Measurements from ENCODE around the gene PSENEN. TPM values are rescaled to one million over a fixed set of nuclear protein-coding genes. Genes with fewer than 3 reads are reported as not detected.

PSENEN gene
- total and polyA plus RNA-seq, 2 of the 8 experiments (the other 6 are each of a cell fraction or from before 2014, with no cell fraction given) = 66.7 to 75.3 TPM

DNA sequence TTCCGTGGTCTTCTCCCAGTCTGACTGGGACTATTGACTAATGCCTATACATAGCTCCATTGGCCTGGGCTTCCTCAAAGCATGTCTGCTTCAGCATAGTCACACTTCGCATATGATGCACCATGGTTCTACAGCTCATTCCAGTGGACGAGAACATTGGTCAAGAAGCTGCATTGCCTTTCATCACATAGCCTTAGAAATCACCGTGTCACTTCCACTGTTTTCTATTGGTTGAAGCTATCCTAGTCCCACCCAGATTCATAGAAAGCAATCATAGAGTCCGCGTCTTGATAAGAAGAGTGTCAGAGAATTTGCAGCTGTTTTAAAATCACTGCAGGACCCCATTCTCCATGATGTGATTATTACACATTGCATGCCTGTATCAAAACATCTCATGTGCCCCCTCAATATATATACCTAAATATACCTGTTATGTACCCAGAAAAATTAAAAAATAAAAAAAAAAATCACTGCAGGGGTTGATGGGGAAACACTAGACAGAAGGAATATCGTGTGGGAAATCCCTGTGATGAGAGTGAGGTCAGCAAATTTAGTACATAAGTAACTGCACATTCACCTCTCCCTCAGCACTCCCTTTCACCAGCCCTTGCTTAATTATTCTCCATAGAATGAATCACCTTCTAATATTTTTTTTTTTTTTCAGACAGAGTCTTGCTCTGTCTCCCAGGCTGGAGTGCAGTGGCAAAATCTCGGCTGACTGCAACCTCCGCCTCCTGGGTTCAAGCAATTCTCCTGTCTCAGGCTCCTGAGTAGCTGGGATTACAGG lies 27.8 kb downstream of the PSENEN start (continued):
- TF ChIP-seq, protein P1, sequence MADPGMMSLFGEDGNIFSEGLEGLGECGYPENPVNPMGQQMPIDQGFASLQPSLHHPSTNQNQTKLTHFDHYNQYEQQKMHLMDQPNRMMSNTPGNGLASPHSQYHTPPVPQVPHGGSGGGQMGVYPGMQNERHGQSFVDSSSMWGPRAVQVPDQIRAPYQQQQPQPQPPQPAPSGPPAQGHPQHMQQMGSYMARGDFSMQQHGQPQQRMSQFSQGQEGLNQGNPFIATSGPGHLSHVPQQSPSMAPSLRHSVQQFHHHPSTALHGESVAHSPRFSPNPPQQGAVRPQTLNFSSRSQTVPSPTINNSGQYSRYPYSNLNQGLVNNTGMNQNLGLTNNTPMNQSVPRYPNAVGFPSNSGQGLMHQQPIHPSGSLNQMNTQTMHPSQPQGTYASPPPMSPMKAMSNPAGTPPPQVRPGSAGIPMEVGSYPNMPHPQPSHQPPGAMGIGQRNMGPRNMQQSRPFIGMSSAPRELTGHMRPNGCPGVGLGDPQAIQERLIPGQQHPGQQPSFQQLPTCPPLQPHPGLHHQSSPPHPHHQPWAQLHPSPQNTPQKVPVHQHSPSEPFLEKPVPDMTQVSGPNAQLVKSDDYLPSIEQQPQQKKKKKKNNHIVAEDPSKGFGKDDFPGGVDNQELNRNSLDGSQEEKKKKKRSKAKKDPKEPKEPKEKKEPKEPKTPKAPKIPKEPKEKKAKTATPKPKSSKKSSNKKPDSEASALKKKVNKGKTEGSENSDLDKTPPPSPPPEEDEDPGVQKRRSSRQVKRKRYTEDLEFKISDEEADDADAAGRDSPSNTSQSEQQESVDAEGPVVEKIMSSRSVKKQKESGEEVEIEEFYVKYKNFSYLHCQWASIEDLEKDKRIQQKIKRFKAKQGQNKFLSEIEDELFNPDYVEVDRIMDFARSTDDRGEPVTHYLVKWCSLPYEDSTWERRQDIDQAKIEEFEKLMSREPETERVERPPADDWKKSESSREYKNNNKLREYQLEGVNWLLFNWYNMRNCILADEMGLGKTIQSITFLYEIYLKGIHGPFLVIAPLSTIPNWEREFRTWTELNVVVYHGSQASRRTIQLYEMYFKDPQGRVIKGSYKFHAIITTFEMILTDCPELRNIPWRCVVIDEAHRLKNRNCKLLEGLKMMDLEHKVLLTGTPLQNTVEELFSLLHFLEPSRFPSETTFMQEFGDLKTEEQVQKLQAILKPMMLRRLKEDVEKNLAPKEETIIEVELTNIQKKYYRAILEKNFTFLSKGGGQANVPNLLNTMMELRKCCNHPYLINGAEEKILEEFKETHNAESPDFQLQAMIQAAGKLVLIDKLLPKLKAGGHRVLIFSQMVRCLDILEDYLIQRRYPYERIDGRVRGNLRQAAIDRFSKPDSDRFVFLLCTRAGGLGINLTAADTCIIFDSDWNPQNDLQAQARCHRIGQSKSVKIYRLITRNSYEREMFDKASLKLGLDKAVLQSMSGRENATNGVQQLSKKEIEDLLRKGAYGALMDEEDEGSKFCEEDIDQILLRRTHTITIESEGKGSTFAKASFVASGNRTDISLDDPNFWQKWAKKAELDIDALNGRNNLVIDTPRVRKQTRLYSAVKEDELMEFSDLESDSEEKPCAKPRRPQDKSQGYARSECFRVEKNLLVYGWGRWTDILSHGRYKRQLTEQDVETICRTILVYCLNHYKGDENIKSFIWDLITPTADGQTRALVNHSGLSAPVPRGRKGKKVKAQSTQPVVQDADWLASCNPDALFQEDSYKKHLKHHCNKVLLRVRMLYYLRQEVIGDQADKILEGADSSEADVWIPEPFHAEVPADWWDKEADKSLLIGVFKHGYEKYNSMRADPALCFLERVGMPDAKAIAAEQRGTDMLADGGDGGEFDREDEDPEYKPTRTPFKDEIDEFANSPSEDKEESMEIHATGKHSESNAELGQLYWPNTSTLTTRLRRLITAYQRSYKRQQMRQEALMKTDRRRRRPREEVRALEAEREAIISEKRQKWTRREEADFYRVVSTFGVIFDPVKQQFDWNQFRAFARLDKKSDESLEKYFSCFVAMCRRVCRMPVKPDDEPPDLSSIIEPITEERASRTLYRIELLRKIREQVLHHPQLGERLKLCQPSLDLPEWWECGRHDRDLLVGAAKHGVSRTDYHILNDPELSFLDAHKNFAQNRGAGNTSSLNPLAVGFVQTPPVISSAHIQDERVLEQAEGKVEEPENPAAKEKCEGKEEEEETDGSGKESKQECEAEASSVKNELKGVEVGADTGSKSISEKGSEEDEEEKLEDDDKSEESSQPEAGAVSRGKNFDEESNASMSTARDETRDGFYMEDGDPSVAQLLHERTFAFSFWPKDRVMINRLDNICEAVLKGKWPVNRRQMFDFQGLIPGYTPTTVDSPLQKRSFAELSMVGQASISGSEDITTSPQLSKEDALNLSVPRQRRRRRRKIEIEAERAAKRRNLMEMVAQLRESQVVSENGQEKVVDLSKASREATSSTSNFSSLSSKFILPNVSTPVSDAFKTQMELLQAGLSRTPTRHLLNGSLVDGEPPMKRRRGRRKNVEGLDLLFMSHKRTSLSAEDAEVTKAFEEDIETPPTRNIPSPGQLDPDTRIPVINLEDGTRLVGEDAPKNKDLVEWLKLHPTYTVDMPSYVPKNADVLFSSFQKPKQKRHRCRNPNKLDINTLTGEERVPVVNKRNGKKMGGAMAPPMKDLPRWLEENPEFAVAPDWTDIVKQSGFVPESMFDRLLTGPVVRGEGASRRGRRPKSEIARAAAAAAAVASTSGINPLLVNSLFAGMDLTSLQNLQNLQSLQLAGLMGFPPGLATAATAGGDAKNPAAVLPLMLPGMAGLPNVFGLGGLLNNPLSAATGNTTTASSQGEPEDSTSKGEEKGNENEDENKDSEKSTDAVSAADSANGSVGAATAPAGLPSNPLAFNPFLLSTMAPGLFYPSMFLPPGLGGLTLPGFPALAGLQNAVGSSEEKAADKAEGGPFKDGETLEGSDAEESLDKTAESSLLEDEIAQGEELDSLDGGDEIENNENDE (IDR thresholded peaks at IDR 0.05; ENCODE audit: insufficient replicate concordance, low read length) = no peak
- TF ChIP-seq JUN (IDR thresholded peaks at IDR 0.05; ENCODE audit: low read depth, low read length) (no peak), EZH2 (IDR thresholded peaks at IDR 0.05; ENCODE audit: low read depth, low read length, severe bottlenecking) (no peak), RFX5 (IDR thresholded peaks at IDR 0.05; ENCODE audit: borderline replicate concordance, low read depth, low read length) (no peak), HDAC2 (IDR thresholded peaks at IDR 0.05; ENCODE audit: borderline replicate concordance in 1 of 2, low read depth in 2 of 2, low read length in 2 of 2) (no peak)
- TF ChIP-seq, protein P2, sequence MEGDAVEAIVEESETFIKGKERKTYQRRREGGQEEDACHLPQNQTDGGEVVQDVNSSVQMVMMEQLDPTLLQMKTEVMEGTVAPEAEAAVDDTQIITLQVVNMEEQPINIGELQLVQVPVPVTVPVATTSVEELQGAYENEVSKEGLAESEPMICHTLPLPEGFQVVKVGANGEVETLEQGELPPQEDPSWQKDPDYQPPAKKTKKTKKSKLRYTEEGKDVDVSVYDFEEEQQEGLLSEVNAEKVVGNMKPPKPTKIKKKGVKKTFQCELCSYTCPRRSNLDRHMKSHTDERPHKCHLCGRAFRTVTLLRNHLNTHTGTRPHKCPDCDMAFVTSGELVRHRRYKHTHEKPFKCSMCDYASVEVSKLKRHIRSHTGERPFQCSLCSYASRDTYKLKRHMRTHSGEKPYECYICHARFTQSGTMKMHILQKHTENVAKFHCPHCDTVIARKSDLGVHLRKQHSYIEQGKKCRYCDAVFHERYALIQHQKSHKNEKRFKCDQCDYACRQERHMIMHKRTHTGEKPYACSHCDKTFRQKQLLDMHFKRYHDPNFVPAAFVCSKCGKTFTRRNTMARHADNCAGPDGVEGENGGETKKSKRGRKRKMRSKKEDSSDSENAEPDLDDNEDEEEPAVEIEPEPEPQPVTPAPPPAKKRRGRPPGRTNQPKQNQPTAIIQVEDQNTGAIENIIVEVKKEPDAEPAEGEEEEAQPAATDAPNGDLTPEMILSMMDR (IDR thresholded peaks at IDR 0.05; ENCODE audit: control extremely low read depth in 1 of 3, insufficient read depth in 1 of 3, low read depth in 1 of 3, low read length in 3 of 3) = no peak

Measured in H1 (cell line).